Measurements from ENCODE around the gene ELOVL4.

The ELOVL4 gene

DNA sequence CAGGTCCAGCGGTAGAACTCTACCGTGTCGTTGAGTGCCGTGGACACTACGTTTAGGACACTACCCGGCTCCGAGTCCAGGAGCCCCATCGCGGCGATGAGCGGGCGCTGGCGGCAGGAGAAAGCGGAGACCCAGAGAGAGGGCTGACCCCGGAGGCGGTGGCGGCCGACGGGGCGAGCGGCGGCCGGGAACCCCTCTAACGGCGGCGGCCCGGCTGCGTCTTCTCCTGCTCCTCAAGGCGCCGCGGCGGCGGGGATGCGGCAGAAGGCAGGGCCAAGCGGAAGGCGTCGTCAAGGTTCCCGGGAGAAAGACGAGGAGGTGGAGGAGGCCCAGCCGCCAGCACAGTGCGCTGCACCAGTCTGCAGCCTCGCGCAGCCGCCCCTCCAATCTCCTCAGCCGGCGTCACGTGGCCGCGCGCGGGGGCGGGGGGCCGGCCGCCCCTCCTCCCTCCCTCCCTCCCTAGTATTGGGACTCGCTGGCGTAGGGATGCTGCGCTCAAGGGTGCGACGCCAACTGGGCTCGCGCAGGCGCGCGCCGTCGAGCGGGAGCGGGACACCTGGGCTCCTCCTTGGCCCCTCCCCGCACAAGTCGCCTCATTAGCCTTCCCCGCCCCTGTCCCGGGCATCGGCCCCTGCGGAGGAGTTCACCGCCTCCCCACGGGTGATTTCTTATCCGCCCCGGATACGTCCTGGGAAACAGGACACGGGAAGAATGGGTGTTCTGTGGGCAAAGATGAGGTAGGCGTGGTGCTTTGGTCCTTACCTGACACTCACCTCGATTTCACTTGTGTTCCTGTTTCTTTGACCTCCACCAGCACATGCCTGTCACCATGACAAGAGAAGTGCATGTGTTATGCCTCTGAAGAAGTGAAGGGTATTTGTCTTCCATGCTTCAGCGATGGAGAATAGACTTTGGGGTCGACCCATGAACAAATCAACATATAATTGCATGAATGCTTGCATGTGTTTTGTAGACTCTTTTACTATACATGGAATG is at the start of gene ELOVL4:
ELOVL4 (minus strand) TSS at position 363 of the 996 bp plus-strand sequence; CDS start at position 89, 274 bp downstream.
- DNase-seq, result peak; percentile 90

DNA sequence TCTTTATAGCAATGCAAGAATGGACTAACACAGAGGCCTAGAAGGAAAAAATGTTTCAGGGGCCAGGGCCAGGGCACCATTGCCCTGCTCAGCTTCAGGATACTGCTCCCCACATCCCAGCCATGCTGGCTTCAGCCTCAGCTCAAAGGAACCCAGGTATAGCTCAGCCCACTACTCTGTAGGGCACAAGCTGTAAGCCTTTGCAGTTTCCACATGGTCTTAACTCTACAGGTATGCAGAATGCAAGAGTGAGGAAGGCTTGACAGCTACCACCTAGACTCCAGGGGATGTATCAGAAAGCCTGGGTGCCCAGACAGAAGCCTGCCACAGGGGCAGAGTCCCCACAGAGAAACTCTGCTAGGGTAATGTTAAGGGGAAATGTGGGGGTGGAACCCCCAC is 46.6 kb upstream of the ELOVL4 start:
- no peak for DNase-seq

DNA sequence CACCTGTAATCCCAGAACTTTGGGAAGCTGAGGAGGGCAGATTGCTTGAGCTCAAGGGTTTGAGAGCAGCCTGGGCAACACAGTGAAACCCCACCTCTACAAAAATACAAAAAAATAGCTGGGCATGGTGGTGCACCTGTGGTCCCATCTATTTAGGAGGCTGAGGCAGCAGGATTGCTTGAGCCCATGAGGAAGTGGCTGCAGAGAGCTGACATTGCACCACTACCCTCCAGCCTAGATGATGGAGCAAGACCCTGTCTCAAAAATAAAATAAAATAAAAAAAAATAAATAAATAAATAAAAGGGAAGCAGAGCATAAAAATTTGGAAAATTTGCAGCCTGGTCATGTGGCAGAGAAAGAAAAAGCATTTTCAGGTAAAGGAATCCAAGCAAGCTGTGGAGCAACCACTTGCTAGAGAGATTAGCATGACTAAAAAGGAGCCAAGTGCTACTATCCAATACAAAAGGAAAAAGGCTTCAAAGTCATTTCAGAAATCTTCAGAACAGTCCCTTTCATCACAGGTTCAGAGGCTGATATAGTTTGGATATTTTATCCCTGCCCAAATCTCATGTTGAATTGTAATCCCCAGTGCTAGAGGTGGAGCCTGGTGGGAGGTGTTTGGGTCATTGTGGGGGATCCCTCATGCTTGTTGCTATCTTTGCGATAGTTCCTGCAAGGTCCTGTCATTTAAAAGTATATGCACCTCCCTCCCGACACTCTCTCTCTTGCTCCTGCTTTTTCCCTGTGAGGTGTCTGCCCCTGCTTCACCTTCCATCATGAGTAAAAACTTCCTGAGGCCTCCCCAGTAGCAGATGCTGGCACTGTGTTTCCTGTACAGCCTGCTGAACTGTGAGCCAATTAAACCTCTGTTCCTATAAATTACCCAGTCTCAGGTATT is 45.9 kb upstream of the ELOVL4 start:
- DNase-seq, result no peak

DNA sequence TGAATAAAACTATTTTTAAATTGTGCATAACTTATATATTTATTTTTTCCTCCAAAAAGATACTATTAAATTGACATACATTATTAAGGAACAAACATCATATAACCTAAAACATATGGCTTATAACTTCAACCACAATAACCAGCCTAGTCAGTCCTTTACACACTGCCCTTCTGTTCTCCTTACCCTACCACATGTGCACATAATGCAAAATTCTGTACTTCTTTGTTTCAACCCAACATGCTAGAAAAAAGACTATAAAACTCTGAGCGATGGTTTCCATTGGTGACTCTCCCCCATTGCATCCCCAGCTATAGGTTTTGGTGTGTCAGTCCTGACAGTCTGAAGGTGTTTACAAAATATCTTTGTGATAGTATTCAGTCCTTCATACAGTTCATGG is 42.3 kb upstream of the ELOVL4 start:
- no peak for DNase-seq

DNA sequence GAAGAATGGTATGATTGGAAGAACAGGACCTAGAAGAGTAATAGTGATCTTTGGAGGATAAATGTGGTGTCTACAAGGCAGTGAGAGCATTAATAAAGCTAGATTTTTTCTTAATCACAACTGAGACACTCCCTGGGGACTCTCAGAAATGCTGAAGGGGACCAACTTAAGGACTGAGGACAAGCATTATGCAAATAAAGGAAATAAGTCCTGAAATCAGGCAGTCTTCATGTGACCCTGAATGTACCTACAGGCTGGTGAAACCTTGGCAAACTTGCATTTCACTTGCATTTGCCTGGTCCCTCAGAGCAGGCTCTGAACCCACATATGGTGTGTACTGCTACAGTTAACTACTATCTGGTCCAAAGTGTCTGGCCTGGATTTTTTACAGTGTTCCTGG is 37.8 kb upstream of the ELOVL4 start:
- DNase-seq, result no peak

DNA sequence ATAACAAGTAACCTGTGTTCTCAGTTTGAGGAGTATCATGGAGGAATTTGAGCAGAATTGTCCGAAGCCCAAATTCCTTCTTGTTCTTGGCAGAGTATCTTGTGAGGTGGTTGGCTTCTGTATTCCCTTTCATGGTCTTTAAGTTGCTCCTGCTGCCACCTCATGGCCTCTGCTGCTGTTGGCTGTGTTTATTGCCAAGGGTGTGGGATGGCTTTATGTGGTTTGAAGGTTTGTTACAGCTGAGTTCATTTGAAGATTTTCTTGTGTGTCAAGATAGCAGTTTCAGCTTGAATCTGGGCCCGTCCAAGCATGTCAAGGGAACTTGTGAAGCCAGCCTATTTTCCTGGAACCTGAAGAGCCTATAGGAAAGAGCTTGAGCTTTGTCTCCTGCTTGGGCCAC is 36.9 kb upstream of the ELOVL4 start:
- DNase-seq, result no peak

DNA sequence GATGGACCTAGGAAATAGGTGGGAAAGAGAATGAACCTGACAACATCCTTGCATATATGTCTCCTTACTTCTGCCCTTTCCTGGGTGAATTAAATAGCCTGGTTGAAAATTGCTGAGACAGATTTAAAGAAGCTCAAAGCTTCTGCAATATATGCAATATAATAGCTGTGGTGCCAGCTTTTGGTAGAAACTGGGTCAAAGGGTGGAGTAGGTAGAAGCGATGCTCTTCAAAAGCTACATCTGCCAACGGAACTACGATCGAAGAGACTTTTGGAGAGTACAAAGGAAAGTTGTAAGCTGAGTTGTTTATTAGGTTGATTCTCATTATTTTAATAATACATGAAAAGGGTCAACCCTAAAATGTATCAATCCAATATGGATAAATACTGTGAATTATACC is 34.3 kb upstream of the ELOVL4 start:
- no peak for DNase-seq

DNA sequence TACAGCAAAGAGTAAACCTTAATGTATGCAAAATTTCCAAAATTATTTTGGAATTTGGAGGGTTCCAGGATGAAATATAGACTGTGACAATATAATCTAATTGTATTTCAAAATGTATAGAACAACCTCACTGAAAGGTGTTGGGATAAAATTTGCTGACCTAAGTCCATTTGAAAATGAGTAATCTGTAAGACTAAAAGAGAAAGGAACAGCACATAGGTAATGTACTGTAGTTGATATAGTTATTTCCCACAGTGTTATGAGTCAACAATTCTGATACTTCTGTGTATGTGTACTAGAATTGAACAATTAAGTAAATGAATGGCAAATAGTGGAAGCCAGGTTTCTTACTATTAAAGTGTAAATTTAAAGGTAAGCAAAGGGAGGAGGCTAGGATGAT is 23.8 kb upstream of the ELOVL4 start:
- no peak for DNase-seq

DNA sequence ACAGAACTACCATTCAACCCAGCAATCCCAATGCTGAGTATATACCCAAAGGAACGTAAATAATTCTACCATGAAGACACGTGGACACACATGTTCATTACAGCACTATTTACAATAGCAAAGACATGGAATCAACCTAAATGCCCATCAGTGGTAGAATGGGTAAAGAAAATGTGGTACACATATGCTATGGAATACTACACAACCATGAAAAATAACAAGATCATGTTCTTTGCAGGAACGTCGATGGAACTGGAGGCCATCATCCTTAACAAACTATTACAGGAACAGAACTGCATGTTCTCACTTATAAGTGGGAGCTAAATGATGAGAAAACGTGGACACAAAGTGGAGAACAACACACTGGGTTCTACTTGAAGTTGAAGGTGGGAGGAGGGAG is 22.4 kb upstream of the ELOVL4 start:
- no peak for DNase-seq

DNA sequence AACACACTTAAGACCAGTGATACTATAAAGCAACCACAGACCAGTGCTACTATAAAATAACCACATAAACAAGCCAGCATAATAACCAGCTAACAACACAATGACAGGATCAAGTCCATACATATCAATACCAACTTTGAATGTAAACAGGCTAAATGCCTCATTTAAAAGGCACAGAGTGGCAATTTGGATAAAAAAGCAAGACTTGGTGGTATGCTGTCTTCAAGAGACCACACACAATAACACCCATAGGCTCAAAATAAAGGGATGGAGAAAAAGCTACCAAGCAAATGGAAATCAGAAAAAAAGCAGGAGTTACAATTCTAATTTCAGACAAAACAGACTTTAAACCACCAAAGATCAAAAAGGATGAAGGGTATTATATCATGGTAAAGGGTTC is 19.8 kb upstream of the ELOVL4 start:
- no peak for DNase-seq

DNA sequence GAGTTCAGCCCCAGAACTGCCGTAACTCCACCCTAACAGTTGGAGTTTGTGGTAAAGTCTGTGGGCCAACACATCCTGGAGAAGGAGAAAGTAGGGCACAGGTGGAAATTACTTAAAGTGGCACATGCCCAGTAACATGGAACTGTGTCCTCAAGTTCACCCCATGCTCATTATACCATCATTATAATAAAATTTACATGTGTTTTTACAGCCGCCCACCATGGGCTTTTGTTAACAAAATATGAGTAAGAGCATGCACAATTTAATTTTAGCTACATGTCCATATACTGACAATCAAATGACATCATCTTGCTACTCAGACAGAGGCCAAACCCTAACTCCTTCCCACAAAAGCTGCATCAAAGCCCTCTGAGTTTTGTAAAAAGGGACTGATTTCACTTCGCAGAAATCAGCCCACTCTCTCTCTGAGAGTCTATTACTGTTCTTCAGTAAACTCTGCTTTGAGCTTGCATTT is 17.3 kb upstream of the ELOVL4 start:
- DNase-seq, result no peak

DNA sequence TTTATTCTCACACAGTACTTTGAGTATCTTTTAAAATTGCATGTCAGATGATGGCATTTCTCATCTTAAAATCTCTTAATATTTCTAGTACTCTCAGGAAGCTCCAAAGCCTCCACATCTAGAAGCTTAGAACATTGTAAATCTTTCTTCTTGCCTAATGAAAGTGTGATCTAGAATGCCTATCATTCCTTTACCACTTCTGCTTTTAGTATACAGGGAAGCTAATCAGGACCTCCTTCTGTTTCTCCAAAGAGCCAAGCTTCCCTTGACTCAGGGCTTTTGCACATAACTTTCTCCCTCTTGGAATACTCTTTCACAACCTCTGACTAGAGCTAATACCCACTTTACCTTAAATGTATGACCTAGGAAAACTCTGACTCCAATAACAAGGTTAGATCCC is 7.5 kb upstream of the ELOVL4 start:
- no peak for DNase-seq

DNA sequence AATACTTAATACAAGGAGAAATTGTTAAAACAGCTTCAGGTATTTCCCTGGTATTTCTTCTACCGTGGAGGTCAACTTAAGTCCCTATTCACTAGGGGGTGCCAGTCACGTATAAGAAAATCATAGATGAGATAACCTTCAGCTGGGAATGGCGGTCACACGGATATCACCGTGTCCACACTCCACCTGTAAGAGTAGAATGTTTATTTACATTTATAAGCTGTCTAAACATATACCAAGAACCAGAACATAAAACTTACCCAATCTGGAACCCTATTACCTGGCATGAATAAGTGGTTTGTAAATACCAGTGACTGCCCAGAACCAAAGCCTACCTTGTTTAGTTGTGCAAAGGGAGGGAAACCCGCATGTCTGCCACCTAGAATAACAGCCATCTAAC is 1.9 kb upstream of the ELOVL4 start:
- peak; percentile 78 for DNase-seq

DNA sequence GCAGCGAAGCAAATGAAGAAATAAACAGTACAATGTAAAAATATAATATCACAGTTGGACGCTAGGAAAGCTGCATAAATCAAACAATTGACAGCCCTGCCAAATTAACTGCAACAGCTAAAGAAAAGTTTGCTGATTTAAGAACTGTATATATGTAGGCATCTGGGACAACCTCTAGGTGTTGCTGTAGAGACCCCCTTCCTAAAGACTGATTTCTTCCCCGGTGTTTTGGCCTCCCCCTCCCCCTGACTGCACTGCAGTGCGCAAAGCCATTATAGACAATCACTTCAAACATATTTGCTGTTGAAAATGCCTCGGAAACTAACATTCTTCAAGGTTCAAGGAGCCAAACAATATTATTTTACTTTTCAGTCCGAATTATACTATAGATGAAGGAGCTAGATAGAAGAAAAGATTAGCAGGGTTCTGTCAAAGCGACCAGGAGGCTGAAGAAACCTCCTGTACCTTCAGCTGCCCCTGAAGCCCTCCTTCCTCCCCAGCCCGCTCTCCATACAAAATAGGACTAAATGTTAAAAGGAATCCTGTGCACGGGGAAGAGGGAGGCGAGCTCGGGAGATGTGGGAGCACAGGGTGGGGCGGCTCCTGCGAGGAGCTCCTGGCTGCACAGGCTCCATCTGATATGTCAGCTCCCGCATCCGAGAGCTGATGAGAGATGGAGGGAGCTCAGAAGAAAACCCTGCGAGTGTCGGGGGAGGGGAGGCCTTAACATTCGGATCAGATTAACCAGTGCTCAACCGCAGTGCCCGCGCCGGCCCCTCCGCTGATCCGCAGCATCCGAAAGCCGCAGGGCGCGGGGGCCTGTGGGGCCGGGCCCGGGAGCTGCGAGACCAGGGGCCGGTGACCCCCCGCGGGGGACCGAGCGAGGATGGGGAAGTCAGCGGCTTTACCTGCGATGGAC is 822 bp downstream of the ELOVL4 start:
- peak; percentile 14 for DNase-seq

DNA sequence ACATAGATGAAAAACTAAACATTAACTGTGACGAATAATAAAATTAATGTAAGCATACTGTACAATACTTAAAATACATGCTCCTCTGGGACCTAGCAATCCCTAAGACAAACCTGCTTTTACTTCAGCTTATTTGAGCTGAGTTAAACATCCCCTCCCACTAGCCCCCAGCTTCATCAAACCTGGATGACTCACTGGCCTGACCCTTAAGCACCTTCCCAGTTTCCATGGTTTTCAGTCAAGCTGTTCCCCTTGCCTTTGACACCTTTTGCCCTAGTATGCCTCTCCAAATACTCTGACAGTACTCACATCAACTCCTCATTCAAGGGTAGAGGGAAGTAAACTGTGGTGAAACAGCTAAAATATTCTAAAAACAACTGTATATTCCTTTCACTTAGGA is 4.2 kb downstream of the ELOVL4 start:
- no peak for DNase-seq

DNA sequence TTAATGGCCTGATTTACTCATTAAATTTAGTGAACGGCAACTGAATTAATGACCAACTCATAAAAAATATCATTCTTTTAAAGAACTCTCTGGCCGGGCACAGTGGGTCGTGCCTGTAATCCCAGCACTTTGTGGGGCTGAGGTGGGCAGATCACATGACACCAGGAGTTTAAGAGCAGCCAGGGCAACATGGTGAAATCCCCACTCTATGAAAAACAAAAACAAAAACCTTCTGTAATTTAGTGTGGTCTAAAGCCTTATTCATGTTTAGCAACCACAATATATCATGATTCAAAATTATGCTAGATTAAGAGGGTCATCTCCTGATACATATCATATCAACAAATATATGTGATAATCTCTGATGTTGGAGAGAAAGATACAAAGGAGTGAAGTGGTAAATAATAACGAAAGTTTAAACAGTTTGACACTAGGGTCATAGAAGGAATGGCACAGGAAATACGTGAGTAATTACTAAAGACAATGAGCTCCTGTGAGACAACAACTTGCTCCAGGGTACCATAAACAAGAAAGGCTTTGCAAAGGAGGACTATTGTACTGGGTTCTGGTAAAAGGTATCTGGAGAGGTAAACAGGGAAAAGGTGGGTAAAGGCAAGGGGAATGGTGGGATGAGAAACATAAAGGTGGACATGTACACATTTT is 5.7 kb downstream of the ELOVL4 start:
- DNase-seq, result no peak

DNA sequence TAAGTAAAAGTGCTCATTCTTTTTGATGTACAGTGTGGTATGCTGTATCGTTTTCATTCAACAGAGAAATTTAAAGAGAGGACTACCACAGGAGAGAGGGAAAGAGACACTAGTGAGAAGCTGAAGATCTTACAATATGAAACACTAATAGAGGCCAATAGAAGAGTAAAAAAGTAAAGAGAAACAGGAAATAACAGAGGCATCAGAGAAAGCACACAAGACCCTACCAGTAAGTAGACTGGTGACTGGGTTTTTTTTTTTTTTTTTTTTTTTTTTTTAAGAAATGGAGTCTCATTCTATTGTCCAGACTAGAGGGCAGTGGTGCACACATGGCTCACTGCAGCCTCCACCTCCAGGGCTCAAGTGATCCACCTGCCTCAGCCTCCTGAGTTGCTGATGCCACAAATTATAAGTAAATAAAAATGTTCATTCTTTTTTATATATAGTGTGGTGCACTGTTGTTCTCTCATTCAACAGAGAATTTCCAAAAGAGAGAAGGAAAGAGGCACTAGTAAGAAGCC is 18.8 kb downstream of the ELOVL4 start:
- DNase-seq, result no peak

DNA sequence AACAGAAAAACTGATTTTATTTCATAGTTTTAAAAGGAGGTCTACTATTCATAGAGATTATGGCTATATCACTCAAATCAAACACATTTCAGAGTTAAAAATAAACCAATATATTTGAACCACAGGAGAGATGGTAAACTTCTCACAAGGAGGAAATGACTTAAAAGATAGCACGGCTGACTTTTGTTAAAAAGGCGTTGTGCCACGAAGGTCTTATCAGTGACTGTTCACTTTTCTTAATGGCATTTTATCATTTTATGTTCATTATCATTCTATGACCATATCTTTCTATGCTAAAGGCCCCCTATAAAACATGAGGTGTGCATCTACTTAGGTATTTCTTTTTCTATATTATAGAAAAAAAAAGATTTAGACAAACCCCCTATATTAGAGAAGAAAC is 19.6 kb downstream of the ELOVL4 start:
- no peak for DNase-seq

DNA sequence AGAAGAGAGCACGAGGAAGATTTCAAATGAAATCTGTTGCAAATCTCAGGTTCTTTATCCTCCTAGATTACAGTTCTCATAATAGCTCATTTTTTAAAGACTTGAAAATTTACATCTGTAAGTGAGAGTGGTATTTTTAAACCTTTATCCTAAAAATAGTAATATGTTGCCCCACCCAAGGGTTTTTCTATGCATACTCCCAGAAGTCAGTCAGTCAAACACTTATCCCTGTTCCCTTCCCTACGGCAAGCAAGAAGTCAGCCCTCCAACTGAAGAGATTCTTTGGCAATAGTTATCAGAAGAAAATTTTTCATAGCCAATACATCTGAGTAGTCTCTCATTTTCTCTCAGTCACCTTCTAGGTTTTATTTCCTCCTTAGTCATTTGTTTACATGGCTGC is 24.1 kb downstream of the ELOVL4 start:
- DNase-seq, result no peak

DNA sequence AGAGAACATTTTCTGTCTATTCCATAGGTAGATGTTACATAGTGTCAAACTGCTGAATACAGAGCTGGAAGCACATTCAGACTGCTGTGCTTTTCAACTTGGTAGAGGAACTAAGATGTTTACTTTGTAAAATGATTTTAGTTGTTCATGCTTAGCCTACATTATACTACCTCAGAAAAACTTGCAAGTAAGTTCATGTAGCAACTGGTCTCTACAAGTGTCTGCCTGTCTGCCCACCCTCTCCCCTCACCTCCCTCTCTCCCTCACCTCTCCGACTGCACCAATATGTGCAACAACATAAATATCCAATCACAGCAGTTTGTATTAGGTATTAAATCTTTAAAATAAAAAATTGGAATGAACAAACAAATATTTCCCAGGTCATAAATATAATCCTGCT is 25.3 kb downstream of the ELOVL4 start:
- no peak for DNase-seq

DNA sequence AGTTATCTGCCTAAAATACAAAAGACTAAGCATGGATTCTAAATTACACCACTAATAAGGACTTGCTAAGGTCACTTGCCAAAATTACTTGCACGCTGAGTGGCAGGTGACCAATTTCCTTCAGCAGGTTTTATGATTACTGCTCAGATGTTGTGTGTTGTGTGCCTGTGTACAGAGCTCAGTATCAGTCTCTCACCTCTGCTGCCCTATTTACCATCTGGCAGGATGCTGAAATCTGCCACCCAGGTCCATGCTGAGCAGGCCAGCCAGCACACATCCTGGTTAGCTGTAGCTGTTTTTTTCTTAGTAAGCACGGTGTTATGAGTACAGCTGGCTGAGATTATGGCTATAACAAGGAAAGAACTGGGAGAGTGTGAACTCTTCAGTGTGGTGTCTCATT is 34.0 kb downstream of the ELOVL4 start:
- DNase-seq, result no peak

DNA sequence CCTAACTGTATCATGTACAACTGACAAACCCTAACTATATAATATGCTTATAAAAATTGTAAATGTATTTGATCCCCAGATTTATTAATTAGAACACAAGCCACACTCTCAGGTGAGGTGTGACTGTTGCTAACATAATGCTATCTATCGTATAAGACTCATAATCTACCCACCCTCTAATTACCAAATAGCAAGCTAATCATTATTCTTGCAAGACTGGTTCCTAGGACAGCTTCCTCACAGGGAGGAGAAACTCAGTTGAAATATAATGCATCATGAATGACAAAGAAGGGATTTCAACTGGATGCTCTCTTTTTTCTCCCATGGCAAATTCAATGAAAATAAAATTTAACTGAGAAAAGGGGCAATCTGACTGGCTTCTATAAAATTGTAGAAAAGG is 35.4 kb downstream of the ELOVL4 start:
- DNase-seq, result no peak
